Ectodermal cell (in vitro differentiated cells): Measurements from ENCODE around the gene SLC24A4.

Source experiments
- H3K27ac ChIP-seq: 2 replicates; pipeline ENCODE4 v1.7.0; 2013; ENCODE audit warnings: mild to moderate bottlenecking, low read depth, low read length; ENCODE audit not compliant: insufficient read depth, poor library complexity, severe bottlenecking
- H3K27me3 ChIP-seq: 2 replicates; pipeline ENCODE4 v1.7.0; 2013; ENCODE audit warnings: mild to moderate bottlenecking, low read length; ENCODE audit not compliant: insufficient read depth, control insufficient read depth, poor library complexity, severe bottlenecking
- H3K36me3 ChIP-seq: one replicate; pipeline ENCODE4 v1.7.0; 2013; ENCODE audit warnings: low read length; ENCODE audit not compliant: control insufficient read depth, insufficient read depth
- H3K4me1 ChIP-seq: one replicate; pipeline ENCODE4 v1.7.0; 2013; ENCODE audit warnings: low read length; ENCODE audit not compliant: control insufficient read depth, insufficient read depth
- H3K4me3 ChIP-seq: 2 replicates; pipeline ENCODE4 v1.7.0; 2013; ENCODE audit warnings: low read depth, low read length, control low read depth; ENCODE audit not compliant: insufficient read depth
- H3K9me3 ChIP-seq: 2 replicates; pipeline ENCODE4 v1.7.0; 2013; ENCODE audit warnings: mild to moderate bottlenecking, low read length, moderate library complexity; ENCODE audit not compliant: control insufficient read depth
- WGBS, 2 experiments: methylation state at CpG; one replicate each; pipeline ENCODE4 v1.1.7; 2013; ENCODE audit warnings: missing lambda C conversion rate in 2 of 2; 5-methylcytosine and 5-hydroxymethylcytosine counted together

The SLC24A4 gene

DNA sequence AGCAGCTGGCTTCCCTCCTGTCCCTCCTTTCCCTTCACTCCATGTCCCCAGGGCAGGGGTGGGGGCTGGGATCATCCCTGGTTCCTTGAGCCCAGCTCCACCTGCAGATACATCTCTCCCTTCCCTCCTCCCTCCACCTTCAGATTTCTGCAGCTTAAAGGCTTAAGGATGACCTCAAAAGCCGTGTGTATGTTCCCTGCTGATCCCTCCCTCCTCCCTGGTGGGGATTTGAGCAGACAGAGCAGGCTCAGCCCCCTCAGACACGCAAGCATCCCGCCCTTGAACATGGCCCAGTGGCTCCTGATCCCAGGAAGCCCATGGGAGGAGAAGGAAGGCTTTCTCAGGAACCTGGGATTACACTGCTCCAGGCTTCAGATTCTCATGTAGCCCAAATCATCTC is 107.7 kb downstream of the SLC24A4 start:
- H3K4me1 ChIP-seq, result no peaks in the 10 kb centered on the region
- no peaks in the 10 kb centered on the region for H3K36me3 ChIP-seq
- H3K9me3 ChIP-seq, result no peaks in the 10 kb centered on the region
- 72 to 73% methylated on average over 3 of the region's 3 CpGs for WGBS, 2 experiments
- H3K27ac ChIP-seq, result no peak overlapping the region
- no peak overlapping the region for H3K4me3 ChIP-seq
- H3K27me3 ChIP-seq, result no peaks in the 10 kb centered on the region

DNA sequence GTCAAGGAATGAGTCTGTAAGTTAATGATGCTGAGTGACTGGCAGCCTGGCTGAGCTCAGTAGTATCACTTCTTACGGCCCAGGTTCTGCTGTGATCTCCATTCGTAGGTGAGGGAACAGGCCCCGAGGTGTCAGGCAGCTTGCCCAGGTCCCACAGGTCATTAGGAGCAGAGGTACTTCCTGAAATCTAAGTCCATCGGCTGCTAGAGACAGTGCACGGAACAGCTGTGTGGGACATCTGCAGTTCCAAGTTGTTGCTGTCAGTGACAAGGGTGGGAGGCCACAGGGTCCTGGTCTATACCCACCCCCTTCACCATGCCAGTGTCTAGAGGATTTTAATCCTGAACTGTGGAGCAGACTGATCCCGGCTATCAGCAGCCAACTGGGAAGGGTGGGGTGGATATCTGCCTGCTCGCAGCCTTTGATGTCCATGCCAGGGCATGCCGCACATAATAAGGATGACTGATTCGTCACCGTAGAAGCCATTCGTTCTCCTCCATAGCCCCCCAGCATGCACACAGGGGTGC is 108.3 kb downstream of the SLC24A4 start:
- H3K4me3 ChIP-seq, result no peak overlapping the region
- 93 to 96% methylated on average over 11 of the region's 11 CpGs for WGBS, 2 experiments

DNA sequence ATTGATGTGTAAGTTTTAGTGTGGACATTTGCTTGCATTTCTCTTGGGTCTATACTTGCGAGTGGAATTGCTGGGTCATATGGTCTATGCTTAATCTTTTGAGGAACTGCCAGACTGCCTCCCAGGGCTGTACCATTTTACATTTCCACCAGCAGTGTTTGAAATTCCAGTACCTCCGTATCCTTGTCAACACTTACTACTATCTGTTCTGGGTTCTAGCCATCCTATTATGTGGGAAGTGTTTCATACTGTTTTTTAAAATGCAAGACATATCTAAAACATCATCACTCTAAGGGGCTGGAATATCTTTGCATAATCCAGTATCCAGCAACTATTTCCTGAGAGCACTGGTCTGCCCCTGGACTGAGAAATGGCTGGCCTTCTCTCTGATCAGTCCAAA is 110.4 kb downstream of the SLC24A4 start:
- Histone ChIP-seq H3K9me3 (no peaks in the 10 kb centered on the region), H3K36me3 (no peaks in the 10 kb centered on the region), H3K27me3 (no peaks in the 10 kb centered on the region), H3K4me3 (no peak overlapping the region), H3K4me1 (no peaks in the 10 kb centered on the region), H3K27ac (no peak overlapping the region)
- 94 to 97% methylated on average over 2 of the region's 2 CpGs for WGBS, 2 experiments

More for the DNA sequence above, 108.3 kb downstream of the SLC24A4 start:
- no peaks in the 10 kb centered on the region for H3K4me1 ChIP-seq
- no peaks in the 10 kb centered on the region for H3K27me3 ChIP-seq
- no peaks in the 10 kb centered on the region for H3K36me3 ChIP-seq
- H3K9me3 ChIP-seq, result no peaks in the 10 kb centered on the region
- H3K27ac ChIP-seq, result no peak overlapping the region

DNA sequence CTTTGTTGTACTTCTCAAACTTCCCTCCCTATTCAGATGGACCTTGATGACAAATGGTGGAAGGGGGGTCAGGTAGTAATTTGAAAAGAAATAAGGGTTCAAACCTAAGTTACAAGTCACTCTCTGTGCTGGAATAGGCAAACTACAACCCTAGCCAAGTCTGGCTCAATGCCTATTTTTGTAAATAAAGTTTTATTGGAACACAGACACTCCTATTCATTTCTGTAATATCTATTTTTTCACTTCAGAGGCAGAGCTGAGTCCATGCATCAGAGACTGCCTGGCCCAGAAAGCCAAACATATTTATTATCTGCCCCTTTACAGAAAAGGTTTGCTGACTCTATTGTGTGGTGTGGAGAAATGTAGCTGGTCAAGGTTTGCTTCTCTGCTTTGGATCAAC is 112.2 kb downstream of the SLC24A4 start:
- H3K4me3 ChIP-seq, result no peak overlapping the region
- no peaks in the 10 kb centered on the region for H3K4me1 ChIP-seq
- no peaks in the 10 kb centered on the region for H3K9me3 ChIP-seq
- H3K36me3 ChIP-seq, result no peaks in the 10 kb centered on the region
- H3K27ac ChIP-seq, result no peak overlapping the region
- H3K27me3 ChIP-seq, result no peaks in the 10 kb centered on the region

DNA sequence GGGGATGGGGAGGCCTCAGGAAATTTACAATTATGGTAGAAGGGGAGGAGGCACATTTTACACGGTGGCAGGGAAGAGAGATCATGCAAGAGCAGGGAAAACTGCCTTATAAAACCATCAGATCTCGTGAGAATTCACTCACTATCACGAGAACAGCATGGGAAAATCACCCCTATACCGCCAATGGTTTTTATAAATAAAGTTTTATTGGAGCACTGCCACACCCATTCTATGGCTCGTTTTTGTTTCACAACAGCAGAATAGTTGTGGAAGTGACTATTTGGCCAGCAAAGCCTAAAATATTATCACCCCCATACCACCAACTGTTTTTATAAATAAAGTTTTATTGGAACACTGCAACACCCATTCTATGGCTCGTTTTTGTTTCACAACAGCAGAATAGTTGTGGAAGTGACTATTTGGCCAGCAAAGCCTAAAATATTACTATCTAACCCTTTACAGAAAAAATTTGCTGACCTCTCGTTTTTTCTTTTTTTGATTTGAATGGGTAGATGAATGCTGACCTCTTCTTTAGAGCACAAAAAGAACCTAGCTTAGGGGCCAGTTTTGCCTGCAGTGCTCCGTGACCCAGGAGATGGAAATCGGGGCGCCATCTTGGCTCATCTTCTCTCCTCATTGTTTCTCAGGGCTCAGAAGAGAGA is 113.3 kb downstream of the SLC24A4 start:
- Histone ChIP-seq H3K9me3 (no peaks in the 10 kb centered on the region), H3K27ac (no peak overlapping the region), H3K4me1 (no peaks in the 10 kb centered on the region), H3K4me3 (no peak overlapping the region), H3K36me3 (no peaks in the 10 kb centered on the region), H3K27me3 (no peaks in the 10 kb centered on the region)
- 92 to 98% methylated on average over 10 of the region's 10 CpGs for WGBS, 2 experiments

DNA sequence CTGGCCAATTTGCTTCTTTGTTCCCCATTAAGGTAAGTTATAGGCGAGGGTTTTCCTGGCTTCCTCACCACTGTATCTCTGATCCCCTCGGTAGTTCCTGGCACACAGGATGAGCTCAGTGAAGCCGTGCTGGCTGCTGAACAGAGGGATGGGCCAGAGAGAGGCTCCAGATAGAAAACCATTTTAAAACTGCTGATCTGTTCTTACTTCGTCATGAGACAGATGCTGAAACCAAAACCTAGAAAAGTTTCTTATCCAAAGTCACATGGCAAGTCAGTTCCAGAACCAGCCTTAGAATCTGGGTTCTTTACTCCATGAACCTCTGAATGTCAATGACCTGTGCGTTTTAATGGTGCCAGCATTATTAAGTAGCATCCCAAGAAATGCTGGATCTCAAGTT is 114.3 kb downstream of the SLC24A4 start:
- no peaks in the 10 kb centered on the region for H3K27me3 ChIP-seq
- WGBS, 2 experiments, result 90 to 95% methylated on average over 5 of the region's 5 CpGs

DNA sequence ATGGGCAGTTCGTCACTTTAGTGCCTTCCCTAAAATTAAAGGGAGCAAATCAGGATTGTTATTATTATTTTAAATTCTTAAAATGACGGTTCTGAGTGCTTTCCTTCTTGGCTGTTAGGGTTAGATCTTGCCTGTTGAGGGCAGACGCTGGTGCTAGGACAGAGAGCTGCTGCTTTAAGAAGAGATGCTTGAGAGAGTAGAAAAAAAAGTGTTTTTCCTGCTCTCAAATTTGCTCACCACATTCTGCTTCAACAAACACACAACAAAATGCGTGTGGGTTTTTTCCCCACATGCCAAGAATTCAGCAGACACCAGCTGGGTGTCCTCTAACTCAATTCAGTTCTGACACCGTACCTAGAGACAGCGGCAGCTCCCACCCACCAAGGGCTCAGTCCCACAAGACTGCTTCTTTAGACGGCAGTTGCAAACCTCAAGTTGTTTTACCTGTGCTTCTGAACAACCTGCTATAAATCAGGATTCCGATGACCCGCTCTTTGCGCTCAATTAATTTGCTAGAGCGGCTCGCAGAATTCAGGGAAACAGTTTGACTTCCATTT is 114.8 kb downstream of the SLC24A4 start:
- Histone ChIP-seq H3K4me1 (no peaks in the 10 kb centered on the region), H3K9me3 (no peaks in the 10 kb centered on the region), H3K27me3 (no peaks in the 10 kb centered on the region), H3K27ac (no peak overlapping the region), H3K36me3 (no peaks in the 10 kb centered on the region), H3K4me3 (no peak overlapping the region)
- WGBS, 2 experiments, result 92 to 94% methylated on average over 12 of the region's 12 CpGs

More for the DNA sequence above, 114.3 kb downstream of the SLC24A4 start:
- H3K4me1 ChIP-seq, result no peaks in the 10 kb centered on the region
- no peak overlapping the region for H3K4me3 ChIP-seq
- no peak overlapping the region for H3K27ac ChIP-seq
- no peaks in the 10 kb centered on the region for H3K36me3 ChIP-seq
- no peaks in the 10 kb centered on the region for H3K9me3 ChIP-seq

DNA sequence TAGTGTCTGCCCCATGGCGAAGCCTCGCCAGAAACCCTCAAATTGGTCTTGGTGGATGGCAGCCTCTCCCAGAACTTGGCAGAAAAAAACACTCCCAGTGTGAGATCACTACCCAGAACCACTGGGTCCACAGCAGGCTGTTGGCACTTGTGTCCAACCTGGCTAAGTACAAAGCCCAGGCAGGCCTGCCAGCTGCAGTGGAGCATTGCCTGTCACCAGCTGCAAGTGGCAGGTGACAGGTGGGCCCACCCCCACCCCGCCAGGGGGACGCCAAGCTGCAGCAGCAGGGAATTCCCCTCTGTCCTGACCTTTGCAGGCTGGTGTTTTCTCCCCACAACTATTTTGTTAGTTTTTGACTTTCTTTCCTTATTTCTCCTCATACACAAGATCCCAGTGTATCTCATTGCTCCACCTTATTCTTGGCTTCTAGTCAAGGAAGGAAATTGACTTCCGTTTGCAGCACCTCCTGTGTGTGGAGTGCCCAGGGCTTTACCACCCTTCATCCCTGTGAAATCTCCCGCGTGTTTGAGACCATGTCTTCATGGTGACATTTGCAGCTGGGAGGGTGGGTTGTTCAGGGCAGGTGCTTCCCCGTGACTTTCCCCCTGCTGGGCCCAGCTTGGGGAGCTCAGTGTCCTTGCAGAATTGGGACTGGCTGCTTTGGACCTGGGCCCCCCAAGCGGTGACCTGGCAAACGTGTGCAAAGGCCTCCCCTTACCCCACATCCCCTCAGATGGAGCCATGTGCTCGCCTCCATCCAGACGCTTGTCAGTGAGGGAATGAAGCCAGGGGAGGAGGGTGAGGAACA is 116.8 kb downstream of the SLC24A4 start:
- Histone ChIP-seq H3K27me3 (no peaks in the 10 kb centered on the region), H3K27ac (no peak overlapping the region), H3K9me3 (no peaks in the 10 kb centered on the region), H3K4me1 (no peaks in the 10 kb centered on the region), H3K4me3 (no peak overlapping the region), H3K36me3 (no peaks in the 10 kb centered on the region)
- WGBS, 2 experiments, result 88 to 93% methylated on average over 12 of the region's 12 CpGs

DNA sequence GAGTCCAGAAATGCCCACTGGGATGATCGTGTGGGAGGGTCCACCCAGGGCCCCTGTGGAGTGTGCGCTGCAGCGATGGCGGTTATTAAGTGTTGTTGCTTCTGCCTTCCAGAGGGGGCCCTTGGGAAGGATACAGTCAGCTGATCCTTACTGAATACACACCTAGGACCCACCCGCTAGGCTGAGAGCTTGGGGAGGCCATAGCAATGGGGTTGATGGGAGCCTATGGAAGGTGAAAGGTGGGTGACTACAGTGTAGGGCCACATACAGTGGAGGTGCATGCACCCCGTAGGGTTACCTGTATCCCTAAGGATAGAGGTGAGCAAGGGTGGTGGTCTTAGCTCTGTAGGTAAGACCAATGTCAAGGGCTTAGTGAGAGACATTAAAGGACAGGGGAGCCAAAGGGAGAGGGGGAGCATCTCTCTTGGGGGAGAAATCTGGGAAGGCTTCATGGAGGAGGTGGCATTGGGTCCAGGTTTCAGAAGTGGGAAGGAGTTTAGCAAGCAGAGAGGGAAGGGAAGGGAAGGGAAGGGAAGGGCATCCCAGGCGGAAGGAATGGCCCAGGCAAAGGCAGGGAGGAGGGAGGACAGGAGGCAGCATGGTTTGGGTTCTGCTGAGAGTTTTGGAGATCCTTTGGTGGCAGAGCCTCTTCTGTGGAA is 117.5 kb downstream of the SLC24A4 start:
- Histone ChIP-seq H3K9me3 (no peaks in the 10 kb centered on the region), H3K4me3 (no peak overlapping the region), H3K27ac (no peak overlapping the region), H3K27me3 (no peaks in the 10 kb centered on the region), H3K36me3 (no peaks in the 10 kb centered on the region), H3K4me1 (no peaks in the 10 kb centered on the region)
- 94% methylated on average over 7 of the region's 7 CpGs for WGBS, 2 experiments
